Measurements from ENCODE around the gene ANKS1A. TPM values are rescaled to one million over a fixed set of nuclear protein-coding genes. Genes with fewer than 3 reads are reported as not detected.

The ANKS1A gene
- total RNA-seq, 1 experiment from 2014 or later = 14.4 TPM

- ChIA-PET POLR2A (no interaction called here), CTCF (no interaction called here)
- Histone ChIP-seq H3K36me3 (ENCODE audit: control insufficient read depth, insufficient read depth, low read length) (no peaks in the 10 kb centered on the region), H3K4me3 (ENCODE audit: low read depth in 2 of 2, low read length in 2 of 2) (no peak overlapping the region), H3K9me3 (ENCODE audit: control insufficient read depth, insufficient read depth, low read depth, low read length) (no peaks in the 10 kb centered on the region), H3K4me1 (ENCODE audit: control insufficient read depth, insufficient read depth, low read length) (peaks cover 22% of the 10 kb centered on the region), H3K27ac (ENCODE audit: low read length) (no peak overlapping the region), H3K27me3 (ENCODE audit: control insufficient read depth, insufficient read depth, low read length) (no peaks in the 10 kb centered on the region)
- in situ Hi-C loops (cut with HindIII; ENCODE audit: low pct_unique_long_range_greater_than_20kb, low sequenced_read_pairs) (no loop called here), intact Hi-C loops (cut with micrococcal nuclease; ENCODE audit: unreplicated experiment) (no loop called here)
- no peak for ATAC-seq
- no peak for TF ChIP-seq POLR2AphosphoS5 (IDR thresholded peaks at IDR 0.05; ENCODE audit: low read depth, low read length)
- no peak for TF ChIP-seq TCF7L2 (IDR thresholded peaks at IDR 0.05; ENCODE audit: low read depth, low read length)
- no peak for TF ChIP-seq CTCF (IDR thresholded peaks at IDR 0.05)
- TF ChIP-seq SIN3A (IDR thresholded peaks at IDR 0.05; ENCODE audit: borderline replicate concordance, insufficient read depth, low read depth, low read length) = no peak
- no peak for TF ChIP-seq REST (IDR thresholded peaks at IDR 0.05; ENCODE audit: insufficient read depth in 1 of 2, low read depth in 2 of 2, low read length in 1 of 2)
- BruUV-seq (replicated peaks) = no TSS peak
- DNase-seq (ENCODE audit: low read depth, low spot score) = no peak
These were observed 66.4 kb downstream of the ANKS1A start for GRCh38 chr6:34955442-34955841.

GRCh38 chr6:34957231-34957783 lies 68.3 kb downstream of the ANKS1A start:
- TF ChIP-seq SIN3A (IDR thresholded peaks at IDR 0.05; ENCODE audit: borderline replicate concordance, insufficient read depth, low read depth, low read length) (no peak), REST (IDR thresholded peaks at IDR 0.05; ENCODE audit: insufficient read depth in 1 of 2, low read depth in 2 of 2, low read length in 1 of 2) (no peak), CTCF (IDR thresholded peaks at IDR 0.05) (no peak), TCF7L2 (IDR thresholded peaks at IDR 0.05; ENCODE audit: low read depth, low read length) (no peak), POLR2AphosphoS5 (IDR thresholded peaks at IDR 0.05; ENCODE audit: low read depth, low read length) (no peak)
- POLR2A ChIA-PET = no interaction called here
- no peak overlapping the region for H3K4me3 ChIP-seq (ENCODE audit: low read depth in 2 of 2, low read length in 2 of 2)

More at GRCh38 chr6:34957231-34957783, 68.3 kb downstream of the ANKS1A start:
- intact Hi-C loops (cut with micrococcal nuclease; ENCODE audit: unreplicated experiment) (no loop called here), in situ Hi-C loops (cut with HindIII; ENCODE audit: low pct_unique_long_range_greater_than_20kb, low sequenced_read_pairs) (no loop called here)
- no TSS peak for BruUV-seq (replicated peaks)
- Histone ChIP-seq H3K36me3 (ENCODE audit: control insufficient read depth, insufficient read depth, low read length) (no peaks in the 10 kb centered on the region), H3K4me1 (ENCODE audit: control insufficient read depth, insufficient read depth, low read length) (peaks cover 20% of the 10 kb centered on the region), H3K27me3 (ENCODE audit: control insufficient read depth, insufficient read depth, low read length) (no peaks in the 10 kb centered on the region), H3K27ac (ENCODE audit: low read length) (no peak overlapping the region), H3K9me3 (ENCODE audit: control insufficient read depth, insufficient read depth, low read depth, low read length) (no peaks in the 10 kb centered on the region)
- no peak for DNase-seq (ENCODE audit: low read depth, low spot score)
- CTCF ChIA-PET = interaction anchor here (0.5 kb wide), 1 partner anchor 10 kb away, joined by 5 read pairs; no protein-coding TSS in a partner anchor
- no peak for ATAC-seq
